PC-9 (cell line): ENCODE measurements around the gene USP54.

Source experiments
- EZH2 ChIP-seq: fragments of 200-600 bp; sonication (generic); IDR thresholded peaks from 2 replicates; pipeline ENCODE4 v1.8.0; 2017; ENCODE audit warnings: antibody characterized with exemption, low read depth
- TF ChIP-seq, protein P1 (sequence below): fragments of 200-600 bp; sonication (generic); conservative IDR thresholded peaks from 2 replicates; pipeline ENCODE4 v1.6.1; 2017; ENCODE audit warnings: mixed run types, antibody characterized with exemption, mild to moderate bottlenecking, moderate library complexity

DNA sequence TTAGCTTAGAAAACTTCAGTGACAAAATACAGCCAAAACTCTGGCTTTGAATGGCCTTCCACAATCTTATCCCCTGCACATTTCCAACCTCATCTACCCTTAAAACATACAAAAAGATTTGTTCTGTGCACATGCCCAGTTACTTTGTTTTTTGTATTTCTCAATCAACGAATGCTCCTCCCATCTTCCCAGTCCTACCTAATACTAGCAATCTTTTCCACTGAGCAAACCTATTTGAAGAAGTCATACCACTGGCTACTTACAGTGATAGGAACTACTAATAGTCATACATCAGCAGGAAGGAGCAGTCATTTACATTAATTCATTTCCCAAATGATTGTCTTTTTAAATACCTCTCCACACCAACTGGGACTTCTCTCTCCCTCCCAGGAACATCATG, 2.5 kb downstream of the USP54 start:
- TF ChIP-seq, protein P1, sequence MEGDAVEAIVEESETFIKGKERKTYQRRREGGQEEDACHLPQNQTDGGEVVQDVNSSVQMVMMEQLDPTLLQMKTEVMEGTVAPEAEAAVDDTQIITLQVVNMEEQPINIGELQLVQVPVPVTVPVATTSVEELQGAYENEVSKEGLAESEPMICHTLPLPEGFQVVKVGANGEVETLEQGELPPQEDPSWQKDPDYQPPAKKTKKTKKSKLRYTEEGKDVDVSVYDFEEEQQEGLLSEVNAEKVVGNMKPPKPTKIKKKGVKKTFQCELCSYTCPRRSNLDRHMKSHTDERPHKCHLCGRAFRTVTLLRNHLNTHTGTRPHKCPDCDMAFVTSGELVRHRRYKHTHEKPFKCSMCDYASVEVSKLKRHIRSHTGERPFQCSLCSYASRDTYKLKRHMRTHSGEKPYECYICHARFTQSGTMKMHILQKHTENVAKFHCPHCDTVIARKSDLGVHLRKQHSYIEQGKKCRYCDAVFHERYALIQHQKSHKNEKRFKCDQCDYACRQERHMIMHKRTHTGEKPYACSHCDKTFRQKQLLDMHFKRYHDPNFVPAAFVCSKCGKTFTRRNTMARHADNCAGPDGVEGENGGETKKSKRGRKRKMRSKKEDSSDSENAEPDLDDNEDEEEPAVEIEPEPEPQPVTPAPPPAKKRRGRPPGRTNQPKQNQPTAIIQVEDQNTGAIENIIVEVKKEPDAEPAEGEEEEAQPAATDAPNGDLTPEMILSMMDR, result no peak
- TF ChIP-seq EZH2, result no peak
